NCI-H446 (cell line): ENCODE measurements around the gene GMFB.
A peak's percentile ranks its signal among the peaks of the same experiment; 100 is the strongest.
"Not testable (repeated sequence)": the region's sequence is repeated elsewhere in the genome, so short reads cannot be mapped to it uniquely, and the experiment has no call there.

Experiments
- DNase-seq, 2 experiments: peaks; one replicate each; lab custom pipeline; 2025; lab: John Stamatoyannopoulos, UW

The GMFB gene

DNA sequence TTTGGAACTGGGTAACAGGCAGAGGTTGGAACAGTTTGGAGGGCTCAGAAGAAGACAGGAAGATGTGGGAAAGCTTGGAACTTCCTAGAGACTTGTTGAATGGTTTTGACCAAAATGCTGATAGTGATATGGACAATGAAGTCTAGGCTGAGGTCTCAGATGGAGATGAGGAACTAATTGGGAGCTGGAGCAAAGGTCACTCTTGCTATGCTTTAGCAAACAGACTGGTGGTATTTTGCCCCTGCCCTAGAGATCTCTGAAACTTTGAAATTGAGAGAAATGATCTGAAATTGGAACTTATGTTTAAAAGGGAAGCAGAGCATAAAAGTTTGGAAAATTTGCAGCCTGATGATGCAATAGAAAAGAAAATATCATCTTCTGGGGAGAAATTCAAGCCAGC, 30.2 kb downstream of the GMFB start:
- DNase-seq = not testable (repeated sequence)

DNA sequence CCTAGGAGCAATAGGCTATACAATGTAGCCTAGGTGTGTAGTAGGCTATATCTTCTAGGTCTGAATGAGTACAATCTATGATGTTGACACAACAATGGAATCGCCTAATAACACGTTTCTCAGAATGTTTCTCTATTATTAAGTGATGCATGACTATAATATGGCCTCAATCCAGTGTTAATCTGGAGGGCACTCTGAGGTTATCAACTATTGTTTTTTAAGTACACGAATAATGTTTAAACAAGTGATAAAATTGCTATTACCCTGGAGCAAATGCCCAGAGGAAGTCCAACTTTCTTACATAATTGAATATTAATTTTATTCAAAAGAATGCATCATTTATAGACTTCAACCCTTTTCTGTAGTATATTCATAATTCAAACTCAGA, 31.2 kb downstream of the GMFB start:
- DNase-seq = no peak

- DNase-seq = not testable (repeated sequence)
Measured at GRCh38 chr14:54456820-54457608, 31.8 kb downstream of the GMFB start.

DNA sequence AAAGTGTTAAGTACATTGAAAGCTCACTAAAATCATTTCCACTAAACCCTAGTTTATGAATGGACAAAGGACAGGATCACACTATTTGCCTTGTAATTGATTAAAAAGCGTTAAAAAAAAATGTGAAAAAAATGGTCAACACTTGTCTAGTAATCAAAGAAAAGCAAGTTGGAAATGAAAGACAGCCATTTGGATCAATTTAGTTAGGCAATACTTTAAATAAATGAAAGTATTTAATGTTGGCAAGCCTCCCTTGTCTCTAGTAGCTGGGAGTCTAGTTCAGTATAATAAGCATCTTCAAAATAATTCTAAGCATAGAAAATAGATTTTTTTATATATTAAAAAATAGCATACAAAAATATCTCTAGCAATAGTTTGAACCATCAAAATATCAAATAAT, 33.4 kb downstream of the GMFB start:
- DNase-seq = no peak

DNA sequence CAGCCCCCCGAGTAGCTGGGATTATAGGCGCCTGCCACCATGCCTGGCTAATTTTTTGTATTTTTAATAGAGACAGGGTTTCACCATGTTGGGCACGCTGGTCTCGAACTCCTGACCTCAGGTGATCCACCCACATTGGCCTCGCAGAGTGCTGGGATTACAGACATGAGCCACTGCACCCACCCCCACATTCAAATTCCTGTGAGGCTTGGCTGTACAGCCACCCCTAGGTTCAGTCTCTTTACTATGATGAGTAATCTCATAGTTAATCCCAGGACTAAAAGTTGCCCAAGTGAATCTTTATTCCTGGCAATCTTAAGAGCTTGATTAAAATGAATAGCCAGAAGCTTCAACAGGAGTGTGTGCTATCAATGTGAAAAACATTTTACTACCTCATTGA, 34.8 kb downstream of the GMFB start:
- not testable (repeated sequence) for DNase-seq

- DNase-seq = no peak
Measured at GRCh38 chr14:54453252-54453651, 35.5 kb downstream of the GMFB start.

GRCh38 chr14:54451961-54452360, 36.8 kb downstream of the GMFB start:
- no peak for DNase-seq

GRCh38 chr14:54451121-54451601, 37.6 kb downstream of the GMFB start:
- no peak for DNase-seq

DNA sequence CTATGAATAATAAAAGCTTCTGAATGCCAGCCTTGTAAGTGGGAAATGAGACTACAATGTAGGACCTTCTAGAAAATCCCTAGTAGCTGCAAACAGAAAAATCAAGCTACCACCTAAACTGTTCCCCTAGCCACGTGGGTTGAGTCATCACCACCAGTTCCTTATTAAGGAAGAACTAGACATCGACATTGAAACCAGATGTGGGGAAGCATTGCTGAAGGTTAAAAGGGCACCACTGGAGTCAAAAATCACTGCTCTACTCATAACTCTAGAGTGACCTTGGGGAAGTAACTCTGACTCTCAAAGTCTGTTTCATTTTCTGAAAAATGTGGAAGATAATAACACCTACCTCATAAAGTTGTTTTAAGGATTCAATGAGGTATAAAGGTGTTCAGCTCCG, 38.2 kb downstream of the GMFB start:
- DNase-seq = no peak

- no peak for DNase-seq
Measured at GRCh38 chr14:54447231-54447692, 41.5 kb downstream of the GMFB start.

DNA sequence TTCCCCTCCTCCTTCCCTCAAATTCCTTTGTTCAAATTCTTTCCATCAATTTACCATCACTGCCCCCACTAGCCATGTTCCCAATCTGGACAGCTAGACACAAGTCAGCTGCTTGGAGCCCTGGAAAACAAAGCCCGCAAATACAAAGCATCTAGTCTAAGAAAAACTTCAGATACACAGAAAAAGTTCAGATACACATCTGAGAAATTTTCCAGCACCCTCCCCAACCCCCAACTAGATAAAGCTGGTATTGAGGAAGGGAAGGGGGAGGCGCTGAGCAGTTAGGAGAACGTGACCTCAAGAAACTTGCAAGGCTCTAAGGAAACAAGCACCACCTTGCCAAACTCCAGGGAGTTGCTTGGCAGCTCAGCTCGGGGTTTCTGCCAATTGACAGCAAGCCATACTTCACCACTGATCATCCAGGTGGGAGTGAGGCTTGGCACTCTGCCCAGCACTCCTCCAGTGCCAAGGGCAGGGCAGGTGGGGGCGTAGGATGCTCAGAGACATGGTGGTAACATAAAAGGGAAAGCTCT, 42.6 kb downstream of the GMFB start:
- peak; percentile 8 to 79 for DNase-seq

DNA sequence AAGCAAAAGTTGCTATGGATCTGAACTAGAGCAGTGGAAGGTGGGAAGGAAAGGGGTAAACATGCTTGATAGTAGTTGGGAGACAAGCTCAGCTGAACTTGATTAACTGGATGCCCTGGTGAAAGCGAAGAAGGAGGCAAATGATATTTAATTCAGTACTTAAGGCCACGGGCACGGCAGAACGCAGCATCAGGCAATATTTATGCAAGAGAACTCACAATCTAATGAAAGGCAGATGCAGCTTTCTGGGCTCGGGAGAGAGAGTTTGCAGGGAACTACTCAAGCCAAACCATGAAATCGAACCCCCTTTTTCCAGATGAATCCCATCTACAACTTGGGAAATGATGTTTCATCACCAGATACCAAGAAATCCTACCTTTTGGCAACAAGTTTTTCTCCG, 44.1 kb downstream of the GMFB start:
- DNase-seq = no peak

DNA sequence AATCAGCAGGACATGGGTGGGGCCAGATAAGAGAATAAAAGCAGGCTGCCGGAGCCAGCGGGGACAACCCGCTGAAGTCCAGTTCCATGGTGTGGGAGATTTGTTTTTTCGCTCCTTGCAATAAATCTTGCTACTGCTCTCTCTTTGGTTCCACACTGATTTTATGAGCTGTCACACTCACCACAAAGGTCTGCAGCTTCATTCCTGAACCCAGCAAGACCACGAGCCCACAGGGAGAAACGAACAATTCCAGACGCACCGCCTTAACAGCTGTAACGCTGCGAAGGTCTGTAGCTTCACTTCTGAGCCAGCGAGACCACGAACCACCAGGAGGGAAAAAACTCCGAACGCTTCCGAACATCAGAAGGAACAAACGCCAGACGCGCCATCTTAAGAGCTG, 44.8 kb downstream of the GMFB start:
- DNase-seq = no peak

- not testable (repeated sequence) for DNase-seq
Measured at GRCh38 chr14:54442961-54443360, 45.8 kb downstream of the GMFB start.

- peak; percentile 85 to 95 for DNase-seq
Measured at GRCh38 chr14:54440873-54441868, 47.6 kb downstream of the GMFB start, which contains the start of gene CNIH1. CNIH1 (minus strand) TSS chr14:54441374; CDS start chr14:54441327, 47 bp downstream.

GRCh38 chr14:54440476-54440872, 48.3 kb downstream of the GMFB start:
- DNase-seq = no peak

DNA sequence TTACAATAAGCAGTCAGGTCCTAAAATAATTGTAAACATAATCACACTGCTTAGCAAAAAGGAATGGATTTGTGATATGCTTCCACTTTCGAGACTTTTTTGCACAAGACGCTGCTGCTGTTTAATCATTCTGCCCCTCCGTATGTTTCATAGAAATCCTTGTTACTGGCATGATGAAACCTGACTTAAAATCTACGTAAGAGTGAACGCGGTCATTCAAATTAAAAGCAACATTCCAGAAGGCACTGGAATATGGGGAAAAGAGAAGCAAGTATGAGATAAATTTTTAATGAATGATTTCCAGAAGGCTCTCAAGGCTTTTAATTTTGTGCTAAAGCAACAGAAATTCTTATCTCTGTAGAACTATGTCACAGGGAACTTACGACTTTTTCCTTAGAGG, 48.7 kb downstream of the GMFB start:
- no peak for DNase-seq

GRCh38 chr14:54438703-54439102, 50.1 kb downstream of the GMFB start:
- DNase-seq = no peak

DNA sequence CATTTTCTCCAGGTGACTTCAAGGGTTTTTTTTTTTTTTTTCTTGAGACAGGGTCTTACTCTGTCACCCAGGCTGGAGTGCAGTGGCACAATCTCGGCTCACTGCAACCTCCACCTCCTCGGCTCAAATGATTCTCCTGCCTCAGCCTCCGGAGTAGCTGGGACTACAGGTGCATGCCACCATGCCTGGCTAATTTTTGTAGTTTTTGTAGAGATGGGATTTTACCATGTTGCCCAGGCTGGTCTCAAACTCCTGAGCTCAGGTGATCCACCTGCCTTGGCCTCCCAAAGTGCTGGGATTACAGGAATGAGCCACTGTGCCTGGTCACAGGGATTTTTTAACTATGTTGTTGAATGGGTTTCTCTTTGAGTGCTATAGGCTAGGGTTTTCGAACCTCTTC, 50.8 kb downstream of the GMFB start:
- not testable (repeated sequence) for DNase-seq

DNA sequence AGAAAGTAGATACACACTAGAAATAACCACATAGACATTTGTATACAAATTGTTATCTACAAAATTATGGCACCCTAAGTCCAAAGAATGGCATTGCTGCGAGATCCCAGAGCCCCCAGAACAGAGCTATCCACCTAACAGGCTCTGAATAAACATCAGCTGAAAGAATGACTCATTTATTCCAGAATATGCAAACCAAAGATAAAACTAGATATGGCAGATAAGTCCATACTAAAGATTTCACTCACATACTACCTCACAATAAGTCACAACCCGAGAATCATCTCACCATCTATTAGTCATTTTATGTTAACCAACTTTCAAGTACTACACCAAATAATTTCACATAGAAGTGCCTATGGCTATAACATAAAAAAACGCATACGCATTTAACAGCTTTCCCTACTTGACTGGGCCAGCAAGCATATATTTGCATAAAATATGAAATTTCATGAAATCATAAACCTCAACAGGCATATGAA, 53.2 kb downstream of the GMFB start:
- DNase-seq = no peak

GRCh38 chr14:54428527-54428926, 60.3 kb downstream of the GMFB start:
- no peak for DNase-seq

DNA sequence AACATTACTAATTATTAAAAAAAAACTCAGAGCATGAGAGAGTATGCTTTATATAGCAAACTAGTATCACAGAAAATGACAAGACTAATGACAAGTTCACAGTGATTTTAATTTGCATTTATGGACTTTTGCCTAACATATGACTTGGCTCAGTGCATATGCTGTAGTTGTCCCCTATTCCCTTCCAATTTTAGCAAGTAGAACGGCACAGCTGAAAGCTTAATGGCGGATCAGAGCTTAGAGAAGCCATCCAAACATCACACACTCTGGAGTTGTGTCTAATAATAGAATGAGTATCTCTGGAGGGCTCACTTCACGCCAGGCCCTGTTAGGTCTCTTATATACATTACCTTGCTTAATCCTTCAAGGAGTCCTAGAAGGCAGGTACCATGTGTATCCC, 60.9 kb downstream of the GMFB start:
- DNase-seq = no peak
